Fibroblast of lung (primary cell): ENCODE measurements around the gene LARP7. TPM values are rescaled to one million over a fixed set of nuclear protein-coding genes. Genes with fewer than 3 reads are reported as not detected.
"Not testable (repeated sequence)": the region's sequence is repeated elsewhere in the genome, so short reads cannot be mapped to it uniquely, and the experiment has no call there.

Experiments used
- DNase-seq, 2 donors: peaks; one replicate each; pipeline versions ENCODE4 v3.0.0 to v3.0.0-alpha.2; 2010; ENCODE audit warnings: low read depth in 2 of 2
- H2AFZ ChIP-seq: 2 replicates; pipeline ENCODE4 v1.5.1; 2012; ENCODE audit warnings: low read length, control low read depth, inconsistent platforms
- H3K27ac ChIP-seq: 2 replicates; pipeline ENCODE4 v1.5.1; 2011; ENCODE audit warnings: low read length, control low read depth; ENCODE audit not compliant: insufficient read depth
- H3K27me3 ChIP-seq: 2 replicates; pipeline ENCODE4 v1.5.1; 2011; ENCODE audit warnings: mild to moderate bottlenecking, low read length; ENCODE audit not compliant: control insufficient read depth, insufficient read depth
- H3K36me3 ChIP-seq: 2 replicates; pipeline ENCODE4 v1.5.1; 2011; ENCODE audit warnings: low read length; ENCODE audit not compliant: control insufficient read depth, insufficient read depth
- H3K4me1 ChIP-seq: 2 replicates; pipeline ENCODE4 v1.5.1; 2011; ENCODE audit warnings: low read length; ENCODE audit not compliant: control insufficient read depth, insufficient read depth; ENCODE audit errors: extremely low read depth
- H3K4me2 ChIP-seq: 2 replicates; pipeline ENCODE4 v1.5.1; 2011; ENCODE audit warnings: low read length, control low read depth; ENCODE audit not compliant: insufficient read depth; ENCODE audit errors: extremely low read depth
- H3K4me3 ChIP-seq, 4 experiments: fragments of 200-600 bp in 1 of 4; sonication (generic) in 1 of 4; replicated peaks in 1 of 4; 2 replicates each; pipeline ENCODE4 v1.5.1; 2011 to 2016; ENCODE audit warnings: low read length in 4 of 4, low read depth in 3 of 4, mild to moderate bottlenecking in 3 of 4, control low read depth in 2 of 4, inconsistent platforms in 1 of 4, mixed read lengths in 1 of 4; ENCODE audit not compliant: insufficient read depth in 1 of 4; ENCODE audit errors: control extremely low read depth in 1 of 4
- H3K79me2 ChIP-seq: 2 replicates; pipeline ENCODE4 v1.5.1; 2012; ENCODE audit warnings: mild to moderate bottlenecking, low read length, inconsistent platforms; ENCODE audit not compliant: control insufficient read depth, insufficient read depth
- H3K9ac ChIP-seq: 2 replicates; pipeline ENCODE4 v1.5.1; 2011; ENCODE audit warnings: mild to moderate bottlenecking, low read length, control low read depth; ENCODE audit not compliant: insufficient read depth
- H3K9me3 ChIP-seq: 2 replicates; pipeline ENCODE4 v1.5.1; 2012; ENCODE audit warnings: low read depth, low read length; ENCODE audit not compliant: control insufficient read depth, insufficient read depth
- H4K20me1 ChIP-seq: 2 replicates; pipeline ENCODE4 v1.5.1; 2011; ENCODE audit warnings: low read length; ENCODE audit not compliant: control insufficient read depth, insufficient read depth; ENCODE audit errors: extremely low read depth
- EZH2 ChIP-seq: IDR thresholded peaks from 2 replicates; pipeline ENCODE4 v1.5.1; 2012; ENCODE audit warnings: low read length, control low read depth, mild to moderate bottlenecking; ENCODE audit errors: missing control alignments
- polyA plus RNA-seq, 2 donors: library from polyadenylated mRNA; depleted of rRNA in 1 of 2; stranded (reverse) in 1 of 2; unstranded in 1 of 2; fragments of >200 nt; gene quantifications; 2 replicates each; pipeline ENCODE4 v1.2.1, GENCODE V29; 2011 to 2012; ENCODE audit warnings: missing spikeins in 1 of 2
- total RNA-seq: library from RNA; depleted of rRNA; stranded (reverse); fragments of >200 nt; gene quantifications from 2 replicates; pipeline ENCODE4 v1.2.1, GENCODE V29; 2014
- TF ChIP-seq, protein P1 (sequence below), 2 donors: IDR thresholded peaks in 1 of 2; conservative IDR thresholded peaks in 1 of 2; 1 replicate in 1 of 2; 2 replicates in 1 of 2; pipeline ENCODE4 v1.5.1; 2011 to 2012; ENCODE audit warnings: low read length in 2 of 2, control low read depth in 1 of 2, inconsistent platforms in 1 of 2, low read depth in 1 of 2, mild to moderate bottlenecking in 1 of 2

LARP7 gene
- total and polyA plus RNA-seq, 2 donors (not counting 1 experiment from before 2014, with no cell fraction given): 37.8 to 39.1 TPM

DNA sequence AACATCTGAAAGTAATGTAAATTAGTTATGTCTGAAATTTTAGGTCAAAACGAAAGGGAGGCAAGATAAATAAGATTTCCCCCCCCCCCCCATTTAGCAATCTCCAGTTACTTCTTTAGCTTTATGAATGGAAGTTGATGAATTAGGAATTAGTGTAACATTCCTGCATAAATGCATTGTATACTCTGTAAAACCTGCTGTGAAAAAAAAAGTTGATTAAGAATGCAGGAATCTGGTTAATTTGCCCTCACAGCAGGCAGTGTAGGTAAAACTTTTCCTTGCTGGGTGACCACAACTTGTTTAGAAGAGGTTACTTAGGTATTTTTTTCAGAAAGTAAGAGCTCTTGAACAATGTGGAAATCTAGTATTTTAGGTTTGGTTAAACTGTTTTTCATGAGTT is 15.3 kb downstream of the LARP7 start:
- DNase-seq: no peak
- H3K36me3 ChIP-seq: peaks cover 9% of the 10 kb centered on the region

DNA sequence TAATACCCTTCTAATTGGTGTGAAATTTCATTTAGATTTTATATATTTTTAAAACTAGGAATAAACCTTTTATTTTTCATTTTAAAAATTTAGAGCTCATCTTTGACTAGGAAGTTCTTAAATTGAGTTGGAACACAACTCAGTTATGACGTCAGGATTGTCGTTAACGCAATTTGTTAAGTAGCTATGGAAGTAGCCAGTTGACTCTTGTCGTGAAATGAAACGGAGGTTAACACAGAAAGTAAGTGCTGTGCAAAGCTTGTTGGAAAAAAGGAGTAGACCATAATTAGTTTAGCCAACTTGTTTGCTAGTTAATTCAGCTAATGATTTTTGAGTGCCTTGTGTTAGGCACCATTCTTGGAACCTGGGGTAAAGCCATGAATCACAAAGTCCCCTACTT is 18.3 kb downstream of the LARP7 start:
- H3K27ac ChIP-seq: no peak overlapping the region
- H3K9me3 ChIP-seq: no peaks in the 10 kb centered on the region
- H3K4me3 ChIP-seq: no peak overlapping the region
- no peaks in the 10 kb centered on the region for H3K4me1 ChIP-seq
- no peak overlapping the region for H3K9ac ChIP-seq
- TF ChIP-seq, protein P1, sequence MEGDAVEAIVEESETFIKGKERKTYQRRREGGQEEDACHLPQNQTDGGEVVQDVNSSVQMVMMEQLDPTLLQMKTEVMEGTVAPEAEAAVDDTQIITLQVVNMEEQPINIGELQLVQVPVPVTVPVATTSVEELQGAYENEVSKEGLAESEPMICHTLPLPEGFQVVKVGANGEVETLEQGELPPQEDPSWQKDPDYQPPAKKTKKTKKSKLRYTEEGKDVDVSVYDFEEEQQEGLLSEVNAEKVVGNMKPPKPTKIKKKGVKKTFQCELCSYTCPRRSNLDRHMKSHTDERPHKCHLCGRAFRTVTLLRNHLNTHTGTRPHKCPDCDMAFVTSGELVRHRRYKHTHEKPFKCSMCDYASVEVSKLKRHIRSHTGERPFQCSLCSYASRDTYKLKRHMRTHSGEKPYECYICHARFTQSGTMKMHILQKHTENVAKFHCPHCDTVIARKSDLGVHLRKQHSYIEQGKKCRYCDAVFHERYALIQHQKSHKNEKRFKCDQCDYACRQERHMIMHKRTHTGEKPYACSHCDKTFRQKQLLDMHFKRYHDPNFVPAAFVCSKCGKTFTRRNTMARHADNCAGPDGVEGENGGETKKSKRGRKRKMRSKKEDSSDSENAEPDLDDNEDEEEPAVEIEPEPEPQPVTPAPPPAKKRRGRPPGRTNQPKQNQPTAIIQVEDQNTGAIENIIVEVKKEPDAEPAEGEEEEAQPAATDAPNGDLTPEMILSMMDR (conservative IDR thresholded peaks at IDR 0.05 in 1 of 2, IDR thresholded peaks at IDR 0.05 in 1 of 2; ENCODE audit: low read depth in 1 of 2, low read length in 2 of 2): no peak
- no peak for TF ChIP-seq EZH2
- no peaks in the 10 kb centered on the region for H3K79me2 ChIP-seq
- no peaks in the 10 kb centered on the region for H3K27me3 ChIP-seq
- peaks cover 9% of the 10 kb centered on the region for H3K36me3 ChIP-seq
- no peaks in the 10 kb centered on the region for H4K20me1 ChIP-seq
- H2AFZ ChIP-seq: no peak overlapping the region
- H3K4me2 ChIP-seq: no peak overlapping the region
- DNase-seq: no peak

More for the DNA sequence above, 15.3 kb downstream of the LARP7 start:
- H3K4me3 ChIP-seq: no peak overlapping the region
- H3K27ac ChIP-seq: no peak overlapping the region
- H3K79me2 ChIP-seq: no peaks in the 10 kb centered on the region
- H2AFZ ChIP-seq: no peak overlapping the region
- no peak overlapping the region for H3K4me2 ChIP-seq
- H3K9ac ChIP-seq: no peak overlapping the region
- H3K27me3 ChIP-seq: no peaks in the 10 kb centered on the region
- TF ChIP-seq, protein P1 (conservative IDR thresholded peaks at IDR 0.05 in 1 of 2, IDR thresholded peaks at IDR 0.05 in 1 of 2; ENCODE audit: low read depth in 1 of 2, low read length in 2 of 2): no peak
- no peak for TF ChIP-seq EZH2
- no peaks in the 10 kb centered on the region for H3K4me1 ChIP-seq
- no peaks in the 10 kb centered on the region for H3K9me3 ChIP-seq
- no peaks in the 10 kb centered on the region for H4K20me1 ChIP-seq

DNA sequence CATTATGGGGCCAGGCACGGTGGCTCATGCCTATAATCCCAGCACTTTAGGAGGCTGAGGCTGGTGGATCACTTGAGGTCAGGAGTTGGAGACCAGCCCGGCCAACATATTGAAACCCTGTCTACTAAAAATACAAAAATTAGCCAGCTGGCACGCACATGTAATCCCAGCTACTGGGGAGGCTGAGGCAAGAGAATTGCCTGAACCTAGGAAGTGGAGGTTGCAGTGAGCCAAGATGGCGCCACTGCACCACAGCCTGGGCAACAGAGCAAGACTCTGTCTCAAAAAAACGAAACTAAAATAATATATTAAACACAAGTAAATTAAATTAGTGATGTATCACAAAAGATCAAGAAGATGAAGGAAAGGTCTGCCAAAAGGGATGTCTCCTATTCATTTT is 19.2 kb downstream of the LARP7 start:
- H3K36me3 ChIP-seq, H3K9ac ChIP-seq, DNase-seq, H3K4me3 ChIP-seq, H3K9me3 ChIP-seq, H3K27me3 ChIP-seq, H3K27ac ChIP-seq, H4K20me1 ChIP-seq, H3K4me2 ChIP-seq, H2AFZ ChIP-seq, H3K4me1 ChIP-seq, H3K79me2 ChIP-seq: not testable (repeated sequence)

DNA sequence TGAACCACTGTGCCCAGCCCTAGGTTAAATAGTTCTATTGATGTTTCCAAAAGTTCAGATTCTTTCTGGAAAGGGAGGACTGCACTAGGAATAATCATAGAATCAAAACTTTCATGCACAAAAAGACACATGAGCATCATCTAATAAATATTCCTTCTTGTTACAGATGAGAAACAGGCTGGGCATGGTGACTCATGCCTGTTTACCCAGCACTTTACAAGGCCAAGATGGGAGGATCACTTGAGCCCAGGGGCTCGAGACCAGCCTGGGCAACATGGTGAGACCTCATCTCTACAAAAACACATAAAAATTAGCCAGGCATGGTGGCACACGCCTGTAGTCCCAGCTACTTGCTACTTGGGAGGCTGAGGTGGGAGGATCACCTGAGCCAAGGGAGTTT is 27.7 kb downstream of the LARP7 start:
- Histone ChIP-seq H3K36me3 (no peaks in the 10 kb centered on the region), H3K9me3 (no peaks in the 10 kb centered on the region), H3K4me3 (no peak overlapping the region), H3K27me3 (no peaks in the 10 kb centered on the region), H3K27ac (no peak overlapping the region), H3K4me1 (no peaks in the 10 kb centered on the region), H3K79me2 (no peaks in the 10 kb centered on the region), H3K9ac (no peak overlapping the region), H3K4me2 (no peak overlapping the region), H2AFZ (no peak overlapping the region), H4K20me1 (no peaks in the 10 kb centered on the region)
- DNase-seq: no peak
- TF ChIP-seq, protein P1 (conservative IDR thresholded peaks at IDR 0.05 in 1 of 2, IDR thresholded peaks at IDR 0.05 in 1 of 2; ENCODE audit: low read depth in 1 of 2, low read length in 2 of 2): no peak
- no peak for TF ChIP-seq EZH2
